ENCODE measurements around the gene PPFIBP1. TPM values are rescaled to one million over a fixed set of nuclear protein-coding genes. Genes with fewer than 3 reads are reported as not detected.

PPFIBP1 gene
- total RNA-seq, 1 donor from 2014 or later: 53.8 TPM

GRCh38 chr12:27657296-27657695 lies 133.3 kb downstream of the PPFIBP1 start:
- H3K4me3 Mint-ChIP-seq: no peak overlapping the region
- H3K27me3 Mint-ChIP-seq (ENCODE audit: insufficient read depth): no peaks in the 10 kb centered on the region
- peaks cover 11% of the 10 kb centered on the region for H3K36me3 Mint-ChIP-seq (ENCODE audit: low read depth)
- intact Hi-C loops (cut with micrococcal nuclease): no loop called here
- peaks cover 32% of the 10 kb centered on the region for H3K4me1 Mint-ChIP-seq (ENCODE audit: low read depth)
- DNase-seq (ENCODE audit: low spot score): no peak
- no peaks in the 10 kb centered on the region for H3K9me3 Mint-ChIP-seq
- H3K27ac Mint-ChIP-seq: no peak overlapping the region

- peaks cover 31% of the 10 kb centered on the region for H3K36me3 Mint-ChIP-seq (ENCODE audit: low read depth)
- no peaks in the 10 kb centered on the region for H3K27me3 Mint-ChIP-seq (ENCODE audit: insufficient read depth)
- peaks cover 4% of the 10 kb centered on the region for H3K4me1 Mint-ChIP-seq (ENCODE audit: low read depth)
- H3K4me3 Mint-ChIP-seq: no peak overlapping the region
- DNase-seq (ENCODE audit: low spot score): no peak
- H3K9me3 Mint-ChIP-seq: no peaks in the 10 kb centered on the region
- intact Hi-C loops (cut with micrococcal nuclease): no loop called here
- H3K27ac Mint-ChIP-seq: no peak overlapping the region
These were observed 141.7 kb downstream of the PPFIBP1 start for GRCh38 chr12:27665704-27666103.

DNA sequence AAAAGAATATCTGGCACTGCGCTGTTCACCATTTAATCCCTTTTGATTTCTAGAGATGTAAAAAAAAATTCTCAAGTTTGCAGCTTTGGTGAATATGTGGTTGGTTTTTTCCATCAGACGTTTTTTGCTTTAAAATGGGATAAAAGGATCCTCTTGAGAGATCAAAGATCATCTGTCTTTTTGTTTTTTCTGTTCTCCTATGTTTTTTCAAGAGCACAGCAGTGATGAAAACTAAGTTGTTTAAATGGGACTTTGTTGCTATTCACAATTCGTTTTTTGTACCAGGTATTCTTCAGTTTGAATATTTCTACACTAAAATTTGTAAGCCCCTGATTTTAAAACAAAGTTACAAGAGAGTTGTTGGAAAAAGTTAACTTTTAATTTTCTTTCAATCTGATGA lies 142.5 kb downstream of the PPFIBP1 start:
- Mint-ChIP-seq H3K9me3 (no peaks in the 10 kb centered on the region), H3K27ac (no peak overlapping the region), H3K4me3 (no peak overlapping the region), H3K27me3 (ENCODE audit: insufficient read depth) (no peaks in the 10 kb centered on the region), H3K36me3 (ENCODE audit: low read depth) (peaks cover 34% of the 10 kb centered on the region), H3K4me1 (ENCODE audit: low read depth) (peaks cover under 1% of the 10 kb centered on the region)
- DNase-seq (ENCODE audit: low spot score): no peak
- intact Hi-C loops (cut with micrococcal nuclease): no loop called here

DNA sequence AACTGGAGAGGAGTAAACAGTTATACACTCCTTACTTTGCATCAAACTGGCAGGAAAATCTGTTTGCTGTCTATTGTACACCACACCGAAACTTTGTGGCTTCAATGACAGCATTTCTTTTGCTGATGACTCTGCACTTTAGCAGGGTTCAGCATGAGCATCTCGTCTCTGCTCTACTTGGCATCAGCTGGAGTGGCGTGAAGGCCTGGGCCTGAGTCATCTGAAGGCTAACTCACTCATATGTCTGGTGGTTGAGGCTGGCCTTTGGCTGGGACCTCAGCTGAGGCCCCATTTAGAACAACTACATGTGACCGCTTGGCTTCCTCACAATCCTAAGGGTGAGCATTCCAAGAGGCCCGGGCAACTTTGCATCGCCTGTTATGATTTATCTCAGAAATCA lies 143.5 kb downstream of the PPFIBP1 start:
- no peak for DNase-seq (ENCODE audit: low spot score)

DNA sequence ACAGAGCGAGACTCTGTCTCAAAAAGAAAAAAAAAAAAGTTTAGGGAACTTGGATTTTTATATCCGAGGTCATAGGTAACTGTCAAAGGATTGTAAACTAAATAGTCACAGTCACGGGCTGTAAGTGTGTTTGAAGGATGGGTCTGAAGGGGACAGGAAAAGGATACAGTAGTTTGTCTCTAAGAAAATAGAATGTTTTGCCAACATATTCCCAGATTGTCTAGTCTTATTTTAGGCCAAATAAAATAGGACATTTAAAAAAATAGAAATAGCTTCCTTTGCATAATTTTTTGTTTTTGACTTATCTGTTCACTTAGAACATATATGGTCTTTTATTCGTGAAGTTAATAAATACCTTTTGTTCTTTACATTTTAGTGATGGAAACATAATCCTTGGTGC lies 148.0 kb downstream of the PPFIBP1 start:
- Mint-ChIP-seq H3K36me3 (ENCODE audit: low read depth) (peaks cover 18% of the 10 kb centered on the region), H3K9me3 (no peaks in the 10 kb centered on the region), H3K27me3 (ENCODE audit: insufficient read depth) (no peaks in the 10 kb centered on the region), H3K27ac (no peak overlapping the region), H3K4me1 (ENCODE audit: low read depth) (no peaks in the 10 kb centered on the region), H3K4me3 (no peak overlapping the region)
- DNase-seq (ENCODE audit: low spot score): no peak
- intact Hi-C loops (cut with micrococcal nuclease): no loop called here

More for the DNA sequence above, 143.5 kb downstream of the PPFIBP1 start:
- Mint-ChIP-seq H3K27me3 (ENCODE audit: insufficient read depth) (no peaks in the 10 kb centered on the region), H3K9me3 (no peaks in the 10 kb centered on the region), H3K27ac (no peak overlapping the region), H3K36me3 (ENCODE audit: low read depth) (peaks cover 28% of the 10 kb centered on the region), H3K4me3 (no peak overlapping the region), H3K4me1 (ENCODE audit: low read depth) (no peaks in the 10 kb centered on the region)
- intact Hi-C loops (cut with micrococcal nuclease): no loop called here

DNA sequence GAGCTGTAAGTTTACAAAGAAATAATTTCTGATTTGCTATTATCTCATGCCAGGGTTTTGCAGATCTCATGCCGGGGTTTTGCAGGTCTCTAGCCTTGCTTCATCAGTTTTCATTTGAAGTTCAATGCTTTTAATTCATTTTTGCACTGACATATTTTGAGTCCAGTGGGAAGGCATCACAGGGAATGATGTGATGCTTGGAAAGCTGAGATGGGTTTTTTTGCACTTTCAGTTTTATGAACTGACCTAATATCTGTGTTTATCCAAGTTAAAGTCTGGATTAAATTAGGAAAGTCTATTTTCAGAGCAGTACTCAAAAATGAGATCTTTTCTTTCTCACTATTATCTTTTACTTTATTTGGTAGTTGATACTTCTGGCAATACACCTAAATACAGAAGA lies 148.6 kb downstream of the PPFIBP1 start:
- intact Hi-C loops (cut with micrococcal nuclease): no loop called here
- Mint-ChIP-seq H3K4me1 (ENCODE audit: low read depth) (no peaks in the 10 kb centered on the region), H3K36me3 (ENCODE audit: low read depth) (peaks cover 19% of the 10 kb centered on the region), H3K27me3 (ENCODE audit: insufficient read depth) (no peaks in the 10 kb centered on the region), H3K4me3 (no peak overlapping the region), H3K9me3 (no peaks in the 10 kb centered on the region), H3K27ac (no peak overlapping the region)
- DNase-seq (ENCODE audit: low spot score): no peak

DNA sequence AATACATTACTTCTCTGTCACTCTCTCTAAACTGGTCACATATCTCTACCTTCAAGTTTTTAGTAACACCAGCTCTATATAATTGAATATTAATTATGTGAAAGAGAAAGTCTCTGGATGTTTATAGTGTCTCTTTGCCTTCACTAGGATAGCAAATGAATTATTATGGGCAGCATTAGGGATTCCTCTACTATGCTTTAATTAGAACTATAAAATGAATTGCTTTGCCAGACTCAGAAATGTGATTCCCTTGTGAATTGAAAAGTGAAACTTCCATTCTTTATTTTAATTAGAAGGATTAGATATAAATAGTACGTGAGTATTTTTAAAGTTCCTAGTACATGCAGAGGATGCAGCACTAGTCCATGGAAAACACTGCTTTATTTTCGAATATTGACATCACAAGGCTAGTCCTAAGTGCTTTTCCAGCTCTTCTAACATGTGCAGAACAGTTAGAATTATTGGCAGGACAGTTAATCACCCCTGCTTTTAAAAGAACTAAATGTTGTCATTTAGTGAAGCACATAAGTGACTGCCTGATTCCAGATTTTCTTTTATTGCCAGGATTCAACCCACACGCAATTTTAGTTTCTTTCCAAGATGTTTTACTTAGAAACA lies 149.2 kb downstream of the PPFIBP1 start:
- H3K4me1 Mint-ChIP-seq (ENCODE audit: low read depth): no peaks in the 10 kb centered on the region
- H3K9me3 Mint-ChIP-seq: no peaks in the 10 kb centered on the region
- H3K36me3 Mint-ChIP-seq (ENCODE audit: low read depth): peaks cover 19% of the 10 kb centered on the region
- H3K27me3 Mint-ChIP-seq (ENCODE audit: insufficient read depth): no peaks in the 10 kb centered on the region
- H3K4me3 Mint-ChIP-seq: no peak overlapping the region
- intact Hi-C loops (cut with micrococcal nuclease): no loop called here
- no peak overlapping the region for H3K27ac Mint-ChIP-seq
- no peak for DNase-seq (ENCODE audit: low spot score)

- DNase-seq (ENCODE audit: low spot score): no peak
- H3K36me3 Mint-ChIP-seq (ENCODE audit: low read depth): peaks cover 10% of the 10 kb centered on the region
- no peaks in the 10 kb centered on the region for H3K4me1 Mint-ChIP-seq (ENCODE audit: low read depth)
- intact Hi-C loops (cut with micrococcal nuclease): no loop called here
- no peaks in the 10 kb centered on the region for H3K27me3 Mint-ChIP-seq (ENCODE audit: insufficient read depth)
- no peaks in the 10 kb centered on the region for H3K9me3 Mint-ChIP-seq
- H3K27ac Mint-ChIP-seq: no peak overlapping the region
- H3K4me3 Mint-ChIP-seq: no peak overlapping the region
These were observed 151.0 kb downstream of the PPFIBP1 start for GRCh38 chr12:27674989-27675388.

DNA sequence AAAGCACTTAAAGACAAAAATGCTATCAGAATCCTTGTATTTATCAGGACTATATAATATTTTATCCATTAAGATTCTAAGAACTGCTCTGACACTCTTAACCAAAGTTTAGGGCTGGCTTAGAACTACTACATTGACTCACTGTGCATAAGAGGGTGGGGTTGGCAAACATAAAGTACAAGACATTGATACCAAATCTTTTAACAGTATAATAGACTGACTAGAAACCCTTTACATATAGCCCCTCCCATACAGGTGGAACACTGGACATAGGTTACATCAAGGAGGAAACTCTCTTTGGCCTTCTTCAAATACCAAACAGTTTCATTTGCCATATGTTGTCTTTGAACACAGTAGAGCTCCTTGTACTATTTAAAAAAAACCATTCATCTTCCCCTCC lies 156.6 kb downstream of the PPFIBP1 start:
- Mint-ChIP-seq H3K27ac (no peak overlapping the region), H3K36me3 (ENCODE audit: low read depth) (peaks cover 12% of the 10 kb centered on the region), H3K4me3 (no peak overlapping the region), H3K9me3 (no peaks in the 10 kb centered on the region), H3K27me3 (ENCODE audit: insufficient read depth) (no peaks in the 10 kb centered on the region), H3K4me1 (ENCODE audit: low read depth) (no peaks in the 10 kb centered on the region)
- intact Hi-C loops (cut with micrococcal nuclease): no loop called here
- DNase-seq (ENCODE audit: low spot score): no peak

- no peak overlapping the region for H3K27ac Mint-ChIP-seq
- H3K27me3 Mint-ChIP-seq (ENCODE audit: insufficient read depth): no peaks in the 10 kb centered on the region
- intact Hi-C loops (cut with micrococcal nuclease): no loop called here
- no peaks in the 10 kb centered on the region for H3K4me1 Mint-ChIP-seq (ENCODE audit: low read depth)
- no peak for DNase-seq (ENCODE audit: low spot score)
- peaks cover 11% of the 10 kb centered on the region for H3K36me3 Mint-ChIP-seq (ENCODE audit: low read depth)
- H3K9me3 Mint-ChIP-seq: no peaks in the 10 kb centered on the region
- H3K4me3 Mint-ChIP-seq: no peak overlapping the region
These were observed 158.5 kb downstream of the PPFIBP1 start for GRCh38 chr12:27682534-27682933.

- Mint-ChIP-seq H3K4me1 (ENCODE audit: low read depth) (no peaks in the 10 kb centered on the region), H3K36me3 (ENCODE audit: low read depth) (peaks cover 18% of the 10 kb centered on the region), H3K9me3 (no peaks in the 10 kb centered on the region), H3K4me3 (no peak overlapping the region), H3K27me3 (ENCODE audit: insufficient read depth) (no peaks in the 10 kb centered on the region), H3K27ac (no peak overlapping the region)
- intact Hi-C loops (cut with micrococcal nuclease): no loop called here
- no peak for DNase-seq (ENCODE audit: low spot score)
These were observed 161.3 kb downstream of the PPFIBP1 start for GRCh38 chr12:27685274-27685673.

GRCh38 chr12:27686147-27686546 lies 162.1 kb downstream of the PPFIBP1 start:
- no peaks in the 10 kb centered on the region for H3K9me3 Mint-ChIP-seq

GRCh38 chr12:27688671-27689070 lies 164.7 kb downstream of the PPFIBP1 start:
- Mint-ChIP-seq H3K27ac (no peak overlapping the region), H3K36me3 (ENCODE audit: low read depth) (peaks cover 13% of the 10 kb centered on the region), H3K9me3 (no peaks in the 10 kb centered on the region), H3K4me3 (no peak overlapping the region), H3K4me1 (ENCODE audit: low read depth) (no peaks in the 10 kb centered on the region), H3K27me3 (ENCODE audit: insufficient read depth) (no peaks in the 10 kb centered on the region)
- intact Hi-C loops (cut with micrococcal nuclease): no loop called here
- no peak for DNase-seq (ENCODE audit: low spot score)

More at GRCh38 chr12:27686147-27686546, 162.1 kb downstream of the PPFIBP1 start:
- Mint-ChIP-seq H3K36me3 (ENCODE audit: low read depth) (peaks cover 13% of the 10 kb centered on the region), H3K4me1 (ENCODE audit: low read depth) (no peaks in the 10 kb centered on the region), H3K4me3 (no peak overlapping the region), H3K27ac (no peak overlapping the region), H3K27me3 (ENCODE audit: insufficient read depth) (no peaks in the 10 kb centered on the region)
- intact Hi-C loops (cut with micrococcal nuclease): no loop called here
- no peak for DNase-seq (ENCODE audit: low spot score)

DNA sequence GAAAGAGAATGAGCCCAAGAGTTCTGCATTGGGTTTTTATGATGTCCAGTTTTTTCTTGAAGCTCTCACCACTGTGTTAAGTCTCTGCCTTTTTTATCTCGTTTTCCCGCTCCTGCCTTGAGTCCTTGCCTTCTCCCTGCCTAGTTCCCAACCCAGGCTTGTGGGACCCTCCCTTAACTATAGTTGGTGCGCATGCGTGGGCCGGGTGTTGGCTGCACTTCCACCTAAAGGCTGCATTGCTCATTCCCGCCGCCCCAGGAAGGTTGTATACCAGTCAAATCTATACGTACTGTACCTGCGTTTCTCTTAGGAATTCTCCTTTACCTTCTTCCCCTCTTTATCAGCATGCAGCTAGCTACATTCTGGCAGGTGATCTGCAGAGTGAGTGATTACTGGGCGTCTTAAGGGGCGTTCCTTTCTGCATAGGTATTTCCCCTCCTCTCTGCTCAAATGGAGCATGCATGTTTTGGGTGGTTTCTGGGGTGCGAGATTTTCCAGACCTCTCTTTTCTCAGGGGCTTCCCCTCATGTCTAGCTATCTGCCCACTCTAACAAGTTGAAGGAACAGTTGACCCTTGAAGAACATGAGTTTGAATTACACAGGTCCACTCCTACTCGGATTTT lies 165.7 kb downstream of the PPFIBP1 start:
- Mint-ChIP-seq H3K4me1 (ENCODE audit: low read depth) (no peaks in the 10 kb centered on the region), H3K9me3 (no peaks in the 10 kb centered on the region), H3K27me3 (ENCODE audit: insufficient read depth) (no peaks in the 10 kb centered on the region), H3K27ac (no peak overlapping the region), H3K36me3 (ENCODE audit: low read depth) (peaks cover 15% of the 10 kb centered on the region), H3K4me3 (no peak overlapping the region)
- intact Hi-C loops (cut with micrococcal nuclease): no loop called here
- DNase-seq (ENCODE audit: low spot score): no peak

Data from activated T-helper 1 cell treated with anti-CD3 and anti-CD28 coated beads, Interleukin-12 subunit alpha, Interleukin-12 subunit beta, Interleukin-2, Interleukin-4 antibody, amounts not matched to agents 30 ng/mL and 10 ng/mL and 1 ng/mL, durations not matched to agents 14 hours and 24 hours and 36 hours (primary cell).